HepG2 (cell line): ENCODE data around the gene EPDR1. TPM values are rescaled to one million over a fixed set of nuclear protein-coding genes. Genes with fewer than 3 reads are reported as not detected.

Source experiments
- ARID3A ChIP-seq: IDR thresholded peaks from 2 replicates; pipeline ENCODE4 v1.6.1; 2012; ENCODE audit warnings: low read depth, low read length, improper control_type of control experiment
- CHD4 ChIP-seq: fragments of 200-600 bp; sonication (generic); IDR thresholded peaks from 2 replicates; pipeline ENCODE4 v1.7.0; 2017; ENCODE audit warnings: mild to moderate bottlenecking, low read length, borderline replicate concordance
- DDIT3 ChIP-seq: sonication (generic); formaldehyde crosslinking; IDR thresholded peaks from 2 replicates; pipeline ENCODE4 v1.4.0; 2020; ENCODE audit warnings: mild to moderate bottlenecking, missing genetic modification reagents
- DNMT1 ChIP-seq: sonication (generic); formaldehyde crosslinking; IDR thresholded peaks from 2 replicates; pipeline ENCODE4 v1.5.1; 2020; ENCODE audit warnings: mild to moderate bottlenecking, missing genetic modification reagents
- KIAA2018 ChIP-seq: sonication (generic); formaldehyde crosslinking; IDR thresholded peaks from 2 replicates; pipeline ENCODE4 v1.5.0; 2020; ENCODE audit warnings: mild to moderate bottlenecking, missing genetic modification reagents, borderline replicate concordance
- MEF2D ChIP-seq: sonication (generic); formaldehyde crosslinking; IDR thresholded peaks from 2 replicates; pipeline ENCODE4 v1.5.1; 2020; ENCODE audit warnings: mild to moderate bottlenecking, missing genetic modification reagents
- SSRP1 ChIP-seq: IDR thresholded peaks from 2 replicates; pipeline ENCODE4 v1.6.1; 2016; ENCODE audit warnings: control low read depth
- ZBED4 ChIP-seq: sonication (generic); formaldehyde crosslinking; IDR thresholded peaks from 2 replicates; pipeline ENCODE4 v1.4.0; 2020; ENCODE audit warnings: missing genetic modification reagents, borderline replicate concordance
- ZBTB20 ChIP-seq: sonication (generic); formaldehyde crosslinking; IDR thresholded peaks from 2 replicates; pipeline ENCODE4 v1.8.1; 2023; ENCODE audit warnings: missing genetic modification reagents, low read depth, mild to moderate bottlenecking, borderline replicate concordance
- ZNF580 ChIP-seq: IDR thresholded peaks from 2 replicates; pipeline ENCODE4 v1.6.1; 2016; ENCODE audit warnings: low read depth, borderline replicate concordance
- polyA plus RNA-seq, 8 experiments: library from polyadenylated mRNA; depleted of rRNA in 3 of 8; stranded (reverse) in 7 of 8; unstranded in 1 of 8; fragments of >200 nt; fragmentation: Illumina TruSeq in 4 of 8; extraction: Trizol in 4 of 8; gene quantifications; 2 replicates each; pipeline versions ENCODE4 v1.2.1 to v1.2.3, GENCODE V29; 2011 to 2016; ENCODE audit warnings: low read depth in 4 of 8, missing spikeins in 1 of 8, mixed read lengths in 1 of 8; ENCODE audit not compliant: insufficient read depth in 1 of 8
- total RNA-seq, 5 experiments: library from RNA; depleted of rRNA; stranded (reverse); fragments of >200 nt; fragmentation: Illumina TruSeq; extraction: Trizol; gene quantifications; 2 replicates each; pipeline ENCODE4 v1.2.3, GENCODE V29; 2016; ENCODE audit warnings: low read depth in 1 of 5

Gene EPDR1
- total and polyA plus RNA-seq, 2 of the 13 experiments (the other 11 are each of a cell fraction or from before 2014, with no cell fraction given), result 38.3 to 50.2 TPM

GRCh38 chr7:37920849-37921805 is 687 bp downstream of the EPDR1 start (continued):
- TF ChIP-seq ZBED4 (CRISPR knock-in tag) (no peak), ZNF580 (CRISPR knock-in tag) (no peak), ARID3A (no peak), ZBTB20 (CRISPR knock-in tag) (0 out of 2 replicates have a peak, but pooled peaks have one; percentile 32), SSRP1 (CRISPR knock-in tag) (no peak), MEF2D (CRISPR knock-in tag) (peak; percentile 11; the same call in 1 of the 2 replicates), DDIT3 (no peak), KIAA2018 (CRISPR knock-in tag) (no peak), CHD4 (no peak), DNMT1 (CRISPR knock-in tag) (no peak)
